Measurements from ENCODE around the gene PDE9A. TPM values are rescaled to one million over a fixed set of nuclear protein-coding genes. Genes with fewer than 3 reads are reported as not detected.
A peak's percentile ranks its signal among the peaks of the same experiment; 100 is the strongest.

Gene PDE9A
- total RNA-seq, 4 donors from 2014 or later = 10.6 to 83.2 (median 28.5) TPM

DNA sequence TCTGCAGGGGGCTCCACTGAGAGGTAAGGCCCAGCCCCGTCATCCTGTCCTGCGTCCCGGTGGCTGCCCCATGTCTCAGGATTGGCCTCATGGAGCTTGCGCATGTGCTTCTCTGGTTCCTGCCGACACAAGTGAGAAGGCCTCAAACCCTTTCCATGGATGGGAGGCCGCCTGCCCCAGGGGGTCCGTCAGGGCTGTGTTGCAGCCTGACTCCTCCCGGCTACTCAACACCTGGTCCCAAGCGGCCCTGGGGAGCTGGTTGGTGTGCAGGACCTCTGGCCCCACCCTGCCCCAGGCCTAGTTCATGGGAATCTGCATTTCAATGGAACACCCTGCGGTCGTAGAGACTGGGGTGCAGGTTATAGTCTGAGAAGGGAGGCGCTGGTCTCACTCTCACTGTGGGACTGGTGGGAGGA lies 21.1 kb upstream of the PDE9A start:
- Histone ChIP-seq H3K27ac (no peak overlapping the region), H3K4me3 (no peak overlapping the region), H3K27me3 (peaks cover 5% of the 10 kb centered on the region), H3K4me1 (peaks cover 0 to 12% (median 0%) of the 10 kb centered on the region in 3 donors), H3K9me3 (no peaks in the 10 kb centered on the region), H3K36me3 (no peaks in the 10 kb centered on the region)
- WGBS, 2 donors (ENCODE audit: low coverage in 1 of 2) = no CpG with 5 or more reads among the region's 12 CpGs
- no peak for ATAC-seq
- TF ChIP-seq EP300 (IDR thresholded peaks at IDR 0.05) (no peak), CTCF (IDR thresholded peaks at IDR 0.05) (no peak), POLR2AphosphoS5 (IDR thresholded peaks at IDR 0.05) (no peak), POLR2A (IDR thresholded peaks at IDR 0.05) (no peak)

GRCh38 chr21:42632771-42633690 lies 20.4 kb upstream of the PDE9A start:
- Histone ChIP-seq H3K9me3 (no peaks in the 10 kb centered on the region), H3K27ac (no peak overlapping the region), H3K4me1 (peaks cover 0 to 12% (median 0%) of the 10 kb centered on the region in 3 donors), H3K27me3 (peaks cover 12% of the 10 kb centered on the region), H3K4me3 (no peak overlapping the region), H3K36me3 (no peaks in the 10 kb centered on the region)
- TF ChIP-seq EP300 (IDR thresholded peaks at IDR 0.05) = no peak
- no peak for TF ChIP-seq POLR2A (IDR thresholded peaks at IDR 0.05)
- TF ChIP-seq CTCF (IDR thresholded peaks at IDR 0.05) = no peak
- no peak for TF ChIP-seq POLR2AphosphoS5 (IDR thresholded peaks at IDR 0.05)
- 84 to 88% methylated on average over 7 to 13 of the region's 21 CpGs for WGBS, 2 donors (ENCODE audit: low coverage in 1 of 2)
- no peak for ATAC-seq

DNA sequence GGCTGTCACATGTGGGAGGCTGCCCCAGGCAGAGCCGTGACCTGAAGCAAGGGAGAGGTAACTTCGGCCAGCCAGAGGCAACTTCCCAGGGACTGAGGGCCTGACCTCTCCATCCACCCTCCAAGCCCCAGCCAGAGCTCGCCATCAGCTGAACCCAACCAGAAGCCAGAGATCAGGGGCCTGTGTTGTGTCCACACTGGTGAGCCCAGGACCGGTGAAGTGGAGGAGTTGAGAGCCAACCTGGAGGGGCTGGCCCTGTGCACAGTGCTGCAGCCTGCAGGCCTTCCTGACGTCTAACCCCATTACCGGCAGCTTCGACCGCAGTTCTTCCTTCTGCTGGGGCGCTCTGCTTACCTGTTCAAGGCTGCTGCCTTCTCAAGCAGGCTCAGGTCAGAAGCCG lies 19.6 kb upstream of the PDE9A start:
- TF ChIP-seq EP300 (IDR thresholded peaks at IDR 0.05) = no peak
- TF ChIP-seq CTCF (IDR thresholded peaks at IDR 0.05) = no peak
- no peak for TF ChIP-seq POLR2AphosphoS5 (IDR thresholded peaks at IDR 0.05)
- no peak for TF ChIP-seq POLR2A (IDR thresholded peaks at IDR 0.05)
- Histone ChIP-seq H3K4me1 (peaks cover 0 to 12% (median 0%) of the 10 kb centered on the region in 3 donors), H3K36me3 (no peaks in the 10 kb centered on the region), H3K4me3 (no peak overlapping the region), H3K27ac (no peak overlapping the region), H3K27me3 (peaks cover 20% of the 10 kb centered on the region), H3K9me3 (no peaks in the 10 kb centered on the region)
- no peak for ATAC-seq
- WGBS, 2 donors (ENCODE audit: low coverage in 1 of 2) = 100% methylated on average over 1 of the region's 10 CpGs

DNA sequence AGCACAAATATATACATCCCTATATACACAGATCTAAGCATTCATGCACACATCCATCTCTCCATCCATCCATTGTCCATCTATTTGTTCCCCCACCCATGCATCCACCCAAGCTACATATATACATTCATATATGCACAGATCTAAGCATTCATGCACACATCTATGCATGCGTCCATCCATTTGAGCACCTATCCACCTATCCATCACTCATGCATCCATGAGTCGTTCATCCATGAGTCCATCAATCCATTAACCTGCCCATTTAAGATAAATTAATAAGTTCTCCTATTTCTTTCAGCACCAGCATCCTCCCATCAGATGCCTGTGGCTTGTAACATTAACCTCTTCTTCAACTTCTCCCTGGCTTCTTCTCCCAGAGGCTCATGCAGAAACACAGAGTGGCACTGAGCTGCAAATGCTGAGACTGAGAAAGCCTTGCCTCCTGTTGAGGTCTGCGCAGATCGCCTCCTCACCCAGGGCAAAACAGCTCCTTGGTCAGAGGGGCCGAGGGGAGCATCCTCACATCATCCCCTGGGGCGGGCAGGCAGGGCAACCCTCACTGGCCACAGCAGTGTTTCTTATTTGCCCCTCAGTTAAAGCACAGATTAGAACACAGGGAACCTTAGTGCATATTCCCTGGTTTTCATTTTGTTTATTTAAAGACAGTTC lies 17.4 kb upstream of the PDE9A start:
- H3K36me3 ChIP-seq = no peaks in the 10 kb centered on the region
- H3K27ac ChIP-seq = peak overlapping the region in 1 of 4 donors; percentile 41
- H3K27me3 ChIP-seq = peaks cover 25% of the 10 kb centered on the region
- TF ChIP-seq POLR2A (IDR thresholded peaks at IDR 0.05) (no peak), EP300 (IDR thresholded peaks at IDR 0.05) (no peak), CTCF (IDR thresholded peaks at IDR 0.05) (no peak), POLR2AphosphoS5 (IDR thresholded peaks at IDR 0.05) (no peak)
- ATAC-seq = no peak
- H3K4me1 ChIP-seq = peaks cover 0 to 24% (median 6%) of the 10 kb centered on the region in 3 donors
- H3K4me3 ChIP-seq = no peak overlapping the region
- 33 to 86% methylated on average over 2 to 6 of the region's 6 CpGs for WGBS, 2 donors (ENCODE audit: low coverage in 1 of 2)
- H3K9me3 ChIP-seq = no peaks in the 10 kb centered on the region
